HTR-8/SVneo (cell line): Measurements from ENCODE around the gene ECSIT.
"Not testable (repeated sequence)": the region's sequence is repeated elsewhere in the genome, so short reads cannot be mapped to it uniquely, and the experiment has no call there.

Experiments
- DNase-seq: peaks from one replicate; pipeline ENCODE4 v3.0.0; 2011; ENCODE audit warnings: low spot score, mixed read lengths; ENCODE audit not compliant: insufficient read length
- FAIRE-seq: peaks from 2 replicates; lab custom pipeline; 2011; peaks lifted over from hg19 to GRCh38; lab: Jason Lieb, UNC

The ECSIT gene

GRCh38 chr19:11528551-11529341 is at the start of gene ECSIT:
Gene ECSIT, minus strand, starts transcription at chr19:11529134. Its CDS starts 9,964 bp downstream, at chr19:11519170.
- DNase-seq (peak; percentile 98), FAIRE-seq (no peak)

DNA sequence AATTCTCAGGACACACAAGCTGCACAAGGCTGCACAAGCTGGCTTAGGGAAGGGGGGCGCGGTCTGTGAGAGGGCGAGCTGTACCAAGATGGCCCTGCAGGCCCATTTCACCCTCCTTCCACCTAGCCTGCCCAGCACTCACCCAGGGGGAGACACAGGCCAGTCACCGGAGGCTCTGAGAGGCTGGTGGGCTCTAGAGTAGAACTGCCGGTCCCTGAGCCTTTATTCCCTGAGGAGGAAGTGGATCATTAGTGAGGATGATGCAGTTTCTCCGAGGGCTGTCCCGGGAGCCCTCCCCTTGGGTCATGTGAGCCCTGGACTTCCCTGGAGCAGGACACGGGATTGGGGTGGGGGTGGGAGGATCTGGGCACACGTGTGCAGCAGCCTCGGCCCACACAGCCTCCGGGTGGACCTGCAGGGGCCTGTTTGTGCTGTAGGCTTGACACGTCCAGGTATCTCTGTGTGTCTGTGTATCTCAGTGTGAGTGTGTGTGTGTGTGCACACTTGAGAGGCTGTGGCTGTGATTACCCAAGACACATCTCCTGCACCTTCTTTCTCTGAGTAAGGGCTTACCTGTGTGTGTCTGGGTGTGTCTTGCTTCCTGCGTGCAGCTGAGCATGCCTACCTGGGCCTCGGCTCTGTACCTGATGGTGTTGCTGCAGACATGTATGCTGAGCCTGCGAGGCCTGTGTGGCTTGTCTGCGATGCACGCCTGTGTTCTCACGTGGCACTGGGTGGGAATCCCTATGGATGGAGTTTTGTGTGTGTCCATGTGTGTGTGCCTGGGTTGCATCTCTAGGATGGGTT is 48.7 kb upstream of the ECSIT start, which contains the start of gene ACP5:
Gene ACP5, minus strand, starts transcription at position 195 of the 807 bp plus-strand sequence. CDS start 328 bp downstream, outside the sequence.
- FAIRE-seq (no peak), DNase-seq (no peak)

DNA sequence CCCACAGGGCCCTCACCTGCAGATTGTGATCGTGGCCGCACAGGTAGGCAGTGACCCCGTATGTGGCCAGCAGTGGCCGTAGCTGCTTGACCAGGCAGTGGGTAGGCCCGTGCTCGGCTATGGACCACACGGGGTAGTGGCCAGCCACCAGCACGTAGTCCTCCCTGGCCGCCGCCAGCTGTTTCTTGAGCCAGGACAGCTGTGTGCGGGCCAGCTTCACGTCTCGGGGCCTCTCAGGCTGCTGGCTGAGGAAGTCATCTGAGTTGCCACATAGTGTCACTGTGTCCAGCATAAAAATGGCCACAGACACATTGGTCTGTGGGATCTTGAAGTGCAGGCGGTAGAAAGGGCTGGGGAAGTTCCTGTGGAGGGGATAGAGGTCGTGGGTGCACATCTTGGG is 47.3 kb upstream of the ECSIT start:
- DNase-seq (no peak), FAIRE-seq (no peak)

DNA sequence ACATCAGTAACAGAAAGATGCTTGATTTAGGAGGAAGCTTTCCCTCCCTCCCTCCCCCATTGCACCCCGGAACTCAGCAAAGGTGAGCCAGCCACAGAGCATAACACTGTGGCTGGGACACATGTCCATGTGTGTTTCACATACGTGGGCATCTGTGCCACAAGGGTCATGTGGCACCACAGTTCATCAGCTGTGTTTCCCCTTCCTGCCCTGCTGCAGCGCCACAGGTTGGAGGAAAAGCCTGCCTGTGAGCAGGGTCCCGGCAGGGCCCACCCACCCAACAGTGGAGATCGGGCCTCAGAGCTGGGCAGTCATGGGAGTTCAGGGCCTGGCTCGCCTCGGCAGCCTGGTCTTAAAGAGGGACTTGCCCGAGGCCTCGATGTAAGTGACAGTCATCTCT is 45.8 kb upstream of the ECSIT start:
- no peak for FAIRE-seq
- no peak for DNase-seq

DNA sequence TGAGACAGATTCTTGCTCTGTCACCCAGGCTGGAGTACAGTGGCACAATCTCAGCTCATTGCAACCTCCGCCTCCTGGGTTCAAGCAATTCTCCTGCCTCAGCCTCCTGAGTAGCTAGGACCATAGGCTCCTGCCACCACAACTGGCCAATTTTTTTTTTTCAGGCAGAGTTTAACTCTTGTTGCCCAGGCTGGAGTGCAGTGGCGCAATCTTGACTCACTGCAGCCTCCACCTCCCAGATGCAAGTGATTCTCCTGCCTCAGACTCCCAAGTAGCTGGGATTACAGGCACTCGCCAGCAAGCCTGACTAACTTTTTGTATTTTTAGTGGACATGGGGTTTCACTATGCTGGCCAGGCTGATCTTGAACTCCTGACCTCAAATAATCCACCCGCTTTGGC is 44.8 kb upstream of the ECSIT start:
- DNase-seq, FAIRE-seq: not testable (repeated sequence)

GRCh38 chr19:11573354-11573753 is 44.4 kb upstream of the ECSIT start:
- not testable (repeated sequence) for DNase-seq, FAIRE-seq

DNA sequence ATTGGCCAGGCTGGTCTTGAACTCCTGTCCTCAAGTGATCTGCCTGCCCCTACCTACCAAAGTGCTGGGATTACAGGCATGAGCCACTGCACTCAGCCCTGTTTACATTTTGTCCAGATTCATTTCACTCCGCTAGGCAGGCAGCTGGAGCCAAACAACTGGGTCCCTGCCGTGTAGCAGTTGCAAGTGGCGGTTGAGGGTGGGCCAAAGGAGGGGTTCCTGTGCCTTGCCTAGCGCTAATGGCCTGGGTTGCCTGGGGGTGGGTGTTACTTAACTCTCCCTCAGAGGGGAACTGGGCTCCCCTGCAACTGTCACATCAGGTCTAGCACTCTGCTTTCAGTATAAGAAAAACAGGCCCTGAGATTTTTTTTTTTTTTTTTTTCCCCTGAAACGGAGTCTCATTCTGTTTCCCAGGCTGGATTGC is 41.1 kb upstream of the ECSIT start:
- no peak for DNase-seq
- no peak for FAIRE-seq

GRCh38 chr19:11566164-11566563 is 37.2 kb upstream of the ECSIT start:
- FAIRE-seq, result no peak
- DNase-seq, result no peak

DNA sequence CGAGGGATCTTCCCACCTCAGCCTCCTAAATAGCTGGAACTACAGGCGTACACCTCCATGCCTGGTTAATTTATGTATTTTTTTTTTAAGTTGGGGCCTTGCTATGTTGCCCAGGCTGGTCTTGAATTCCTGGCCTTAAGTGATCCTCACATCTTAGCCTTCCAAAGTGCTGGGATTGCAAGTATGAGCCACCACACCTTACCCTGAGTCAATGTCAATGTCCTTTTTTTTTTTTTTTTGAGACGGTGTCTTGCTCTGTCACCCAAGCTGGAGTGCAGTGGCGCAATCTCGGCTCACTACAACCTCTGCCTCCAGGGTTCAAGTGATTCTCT is 36.7 kb upstream of the ECSIT start:
- not testable (repeated sequence) for FAIRE-seq

GRCh38 chr19:11564082-11564807 is 35.3 kb upstream of the ECSIT start:
- not testable (repeated sequence) for FAIRE-seq, DNase-seq

More for the DNA sequence above, 36.7 kb upstream of the ECSIT start:
- not testable (repeated sequence) for DNase-seq

GRCh38 chr19:11563532-11563931 is 34.6 kb upstream of the ECSIT start:
- DNase-seq, result no peak
- no peak for FAIRE-seq

DNA sequence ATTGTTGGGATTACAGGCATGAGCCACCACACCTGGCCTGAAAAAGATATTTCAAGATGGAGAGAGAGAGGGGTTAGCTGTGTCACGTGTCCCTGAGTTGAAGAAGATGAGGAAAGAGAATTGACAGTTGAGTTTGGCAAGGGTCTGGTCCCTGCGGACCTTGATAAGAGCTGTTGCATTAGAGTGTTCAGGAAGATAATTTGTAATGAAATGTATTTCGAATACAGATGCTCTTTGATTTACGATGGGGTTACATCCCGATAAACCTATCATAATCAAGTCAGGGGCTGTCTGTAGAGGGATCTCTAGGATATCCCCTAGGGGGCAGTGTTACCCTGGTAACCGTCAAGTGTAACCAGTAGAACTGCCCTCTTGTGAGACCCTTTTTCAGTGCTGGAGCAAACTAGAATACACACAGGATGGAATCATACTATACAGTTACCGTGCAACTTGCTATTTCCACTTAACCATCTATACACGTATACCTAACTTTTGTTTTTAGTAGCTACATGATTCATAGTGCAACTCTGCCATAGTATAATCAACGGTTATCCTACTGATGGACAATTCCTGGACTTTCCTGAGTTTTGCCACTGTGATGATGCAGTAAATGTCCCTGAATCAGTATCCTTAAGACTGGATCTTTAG is 31.6 kb upstream of the ECSIT start:
- no peak for FAIRE-seq
- DNase-seq, result peak; percentile 74

- peak; percentile 99 for DNase-seq
- FAIRE-seq, result peak; percentile 73
Observed at GRCh38 chr19:11558881-11559828, 30.2 kb upstream of the ECSIT start, which contains the start of gene ELOF1. Gene ELOF1, minus strand, starts transcription at chr19:11559230. Its CDS starts 4,883 bp downstream, at chr19:11554347.

DNA sequence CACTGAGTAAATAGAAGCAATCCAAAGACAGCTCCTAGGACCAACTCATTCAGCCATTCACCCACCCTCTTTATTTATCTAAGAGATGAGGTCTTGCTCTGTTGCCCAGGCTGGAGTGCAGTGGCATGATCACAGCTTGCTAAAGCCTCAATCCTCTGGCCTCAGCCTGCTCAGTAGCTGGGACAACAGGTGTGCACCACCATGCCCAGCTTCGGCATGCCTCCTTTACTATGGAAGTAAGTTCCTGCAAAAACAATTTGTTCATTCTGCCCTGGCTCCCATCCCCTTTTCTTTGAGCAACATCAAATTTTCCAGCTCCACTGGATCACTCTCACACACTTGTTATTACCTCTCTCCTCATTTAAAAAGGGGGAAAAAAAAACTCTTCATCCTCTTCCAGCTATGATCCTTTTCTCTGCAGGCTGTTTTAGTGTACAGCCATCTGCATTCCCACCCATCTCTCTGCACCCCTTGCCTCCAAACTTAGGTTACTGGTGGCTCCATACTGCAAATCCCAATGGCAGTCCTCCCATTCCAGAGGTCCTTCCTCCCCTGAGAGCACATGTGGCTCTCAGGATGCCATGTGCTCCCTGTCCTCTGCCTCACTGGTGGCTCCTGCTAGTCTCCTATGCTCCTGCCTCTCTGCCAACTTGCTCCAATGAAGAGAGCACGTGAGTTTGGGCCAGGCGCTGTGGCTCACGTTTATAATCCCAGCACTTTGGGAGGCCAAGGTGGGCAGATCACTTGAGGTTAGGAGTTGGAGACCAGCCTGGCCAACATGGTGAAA is 27.9 kb upstream of the ECSIT start:
- FAIRE-seq, result no peak
- no peak for DNase-seq

- FAIRE-seq (no peak), DNase-seq (no peak)
Observed at GRCh38 chr19:11555246-11555645, 26.3 kb upstream of the ECSIT start.

DNA sequence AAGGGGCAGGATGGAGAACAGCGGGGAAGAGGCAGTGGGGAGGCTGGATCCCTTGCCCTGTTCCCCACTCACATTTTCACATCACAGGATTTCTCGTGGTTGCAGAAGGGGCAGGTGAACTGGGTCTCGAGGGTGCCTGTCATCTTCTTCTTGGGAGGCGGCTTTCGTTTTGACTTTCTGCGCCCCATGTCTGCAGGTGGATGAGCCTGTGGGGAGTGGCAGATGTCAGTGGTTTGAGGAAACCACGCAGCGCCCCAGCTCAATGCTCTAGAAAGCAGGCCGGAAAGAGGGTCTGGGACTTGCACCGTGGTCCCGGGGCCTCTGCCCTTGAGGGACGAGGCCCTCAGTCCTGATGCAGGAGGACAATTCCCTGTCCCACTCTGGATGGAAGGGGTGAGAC is 25.2 kb upstream of the ECSIT start:
- no peak for FAIRE-seq

DNA sequence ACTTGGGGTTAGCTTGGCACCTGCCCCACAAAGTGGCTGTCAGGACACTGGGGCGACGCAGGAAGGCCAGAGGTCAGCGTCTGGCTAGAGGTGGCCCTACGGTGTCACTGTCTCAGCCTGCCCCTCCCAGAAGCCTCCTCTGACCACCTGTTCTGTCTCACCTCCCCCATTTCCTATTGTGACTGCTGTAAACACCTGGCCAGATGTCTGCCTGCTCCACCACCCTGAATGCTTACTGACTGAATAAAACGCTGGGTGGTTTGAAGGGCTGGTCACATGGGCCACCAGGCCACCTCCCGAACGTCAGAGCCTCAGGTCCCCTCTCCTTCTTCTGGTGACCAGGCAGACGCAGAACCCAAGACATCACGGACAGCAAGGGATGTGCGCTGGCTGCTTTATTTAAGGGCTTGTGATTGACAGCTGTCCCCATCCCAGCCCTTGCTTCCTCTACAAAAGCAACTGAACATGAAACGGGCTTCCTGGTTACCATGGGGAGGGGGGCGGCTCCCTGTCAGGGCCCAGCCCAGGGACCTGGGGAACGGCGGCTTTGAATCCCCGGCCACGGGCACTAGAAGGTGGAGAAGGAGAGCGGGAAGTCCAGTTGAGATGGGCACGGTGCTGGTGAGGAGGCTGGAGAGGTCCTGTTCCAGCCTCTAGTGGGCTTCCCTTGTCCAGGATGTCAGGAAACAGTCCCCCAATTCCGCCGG is 23.9 kb upstream of the ECSIT start:
- DNase-seq, result no peak
- no peak for FAIRE-seq

More for the DNA sequence above, 25.2 kb upstream of the ECSIT start:
- no peak for DNase-seq
